OCI-LY3 (cell line): Measurements from ENCODE around the gene MARCHF3.
"Not testable (repeated sequence)": the region's sequence is repeated elsewhere in the genome, so short reads cannot be mapped to it uniquely, and the experiment has no call there.

Source experiments
- H2AFZ ChIP-seq: fragments of 200-600, 300-600 bp; shearing (Covaris generic); 2 replicates; pipeline ENCODE4 v1.6.0; 2014; ENCODE audit warnings: antibody characterized with exemption, low read depth, low read length
- H3K27ac ChIP-seq: fragments of 200-600, 300-600 bp; sonication (generic); 2 replicates; pipeline ENCODE4 v1.5.1; 2014; ENCODE audit warnings: mild to moderate bottlenecking, low read length, moderate library complexity, mixed read lengths
- H3K27me3 ChIP-seq: fragments of 200-600, 300-600 bp; sonication (generic); 2 replicates; pipeline ENCODE4 v1.6.1; 2014; ENCODE audit warnings: low read depth, low read length, mixed read lengths
- H3K36me3 ChIP-seq: fragments of 200-600, 300-600 bp; sonication (generic); replicated peaks from 2 replicates; pipeline ENCODE3; 2014; ENCODE audit warnings: low read depth, low read length, mixed read lengths
- H3K4me1 ChIP-seq: fragments of 300-600, 200-600 bp; sonication (generic); 2 replicates; pipeline ENCODE4 v1.6.1; 2014; ENCODE audit warnings: low read length, mixed read lengths
- H3K4me2 ChIP-seq: fragments of 200-600, 300-600 bp; sonication (generic); 2 replicates; pipeline ENCODE4 v1.6.1; 2014; ENCODE audit warnings: low read length, mixed read lengths
- H3K4me3 ChIP-seq: fragments of 300-600, 200-600 bp; sonication (generic); 2 replicates; pipeline ENCODE4 v1.5.1; 2014; ENCODE audit warnings: antibody characterized with exemption, mild to moderate bottlenecking, low read length, moderate library complexity
- H3K79me2 ChIP-seq: fragments of 300-600, 200-600 bp; shearing (Covaris generic); 2 replicates; pipeline ENCODE4 v1.6.1; 2014; ENCODE audit warnings: mild to moderate bottlenecking, low read length, mixed read lengths
- H3K9ac ChIP-seq: fragments of 300-600, 200-600 bp; shearing (Covaris generic); 2 replicates; pipeline ENCODE4 v1.6.0; 2014; ENCODE audit warnings: mild to moderate bottlenecking, low read length, moderate library complexity
- H3K9me3 ChIP-seq: fragments of 200-600, 300-600 bp; shearing (Covaris generic); 2 replicates; pipeline ENCODE4 v1.6.1; 2014; ENCODE audit warnings: low read length, mixed read lengths; ENCODE audit not compliant: insufficient read depth
- H4K20me1 ChIP-seq: fragments of 200-600, 300-600 bp; sonication (generic); 2 replicates; pipeline ENCODE4 v1.6.1; 2016; ENCODE audit warnings: low read length, mixed read lengths; ENCODE audit not compliant: insufficient read depth
- EZH2phosphoT487 ChIP-seq: fragments of 200-600 bp; shearing (Covaris generic); IDR thresholded peaks from 2 replicates; pipeline ENCODE4 v1.6.1; 2018; ENCODE audit warnings: antibody characterized with exemption, mixed run types, low read depth
- TF ChIP-seq, protein P1 (sequence below): fragments of 200-600, 300-600 bp; sonication (generic); IDR thresholded peaks from 2 replicates; pipeline ENCODE4 v1.5.1; 2014; ENCODE audit warnings: antibody characterized with exemption, low read length, low read depth

Gene MARCHF3

DNA sequence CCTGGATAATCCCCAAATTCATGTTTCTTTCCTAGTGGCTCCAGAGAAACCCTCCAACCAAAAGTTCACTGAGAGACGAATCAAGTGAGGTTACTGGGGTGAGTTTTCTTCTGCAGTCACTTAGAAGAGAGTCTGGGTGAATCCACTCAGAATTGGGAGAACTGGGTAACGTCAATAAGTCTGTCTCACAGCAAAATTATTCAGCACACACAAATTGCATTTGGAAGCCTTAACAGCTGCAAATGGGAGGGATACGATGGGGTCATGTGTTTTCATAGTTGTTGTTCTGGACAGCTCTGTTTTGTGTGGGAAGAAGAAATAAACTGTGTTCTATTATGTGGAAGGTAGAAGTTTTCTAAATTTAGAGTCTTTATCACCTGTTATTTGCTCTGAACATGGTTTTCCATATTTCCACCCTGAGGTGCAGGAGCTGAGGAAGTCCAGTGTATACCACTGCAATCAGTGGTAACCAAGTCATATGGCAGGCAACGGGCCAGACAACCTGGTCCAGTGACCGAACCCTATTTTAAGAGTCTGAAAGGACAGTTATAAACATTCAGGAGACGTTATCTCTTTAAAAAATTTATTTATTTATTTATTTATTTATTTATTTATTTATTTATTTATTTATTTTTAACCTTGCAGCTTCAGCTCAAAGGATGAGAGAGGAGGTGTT lies 21.9 kb downstream of the MARCHF3 start:
- peaks cover 31% of the 10 kb centered on the region for H3K4me1 ChIP-seq
- H3K27me3 ChIP-seq = no peaks in the 10 kb centered on the region
- no peaks in the 10 kb centered on the region for H3K36me3 ChIP-seq
- H3K9me3 ChIP-seq = no peaks in the 10 kb centered on the region
- no peak for TF ChIP-seq EZH2phosphoT487
- TF ChIP-seq, protein P1, sequence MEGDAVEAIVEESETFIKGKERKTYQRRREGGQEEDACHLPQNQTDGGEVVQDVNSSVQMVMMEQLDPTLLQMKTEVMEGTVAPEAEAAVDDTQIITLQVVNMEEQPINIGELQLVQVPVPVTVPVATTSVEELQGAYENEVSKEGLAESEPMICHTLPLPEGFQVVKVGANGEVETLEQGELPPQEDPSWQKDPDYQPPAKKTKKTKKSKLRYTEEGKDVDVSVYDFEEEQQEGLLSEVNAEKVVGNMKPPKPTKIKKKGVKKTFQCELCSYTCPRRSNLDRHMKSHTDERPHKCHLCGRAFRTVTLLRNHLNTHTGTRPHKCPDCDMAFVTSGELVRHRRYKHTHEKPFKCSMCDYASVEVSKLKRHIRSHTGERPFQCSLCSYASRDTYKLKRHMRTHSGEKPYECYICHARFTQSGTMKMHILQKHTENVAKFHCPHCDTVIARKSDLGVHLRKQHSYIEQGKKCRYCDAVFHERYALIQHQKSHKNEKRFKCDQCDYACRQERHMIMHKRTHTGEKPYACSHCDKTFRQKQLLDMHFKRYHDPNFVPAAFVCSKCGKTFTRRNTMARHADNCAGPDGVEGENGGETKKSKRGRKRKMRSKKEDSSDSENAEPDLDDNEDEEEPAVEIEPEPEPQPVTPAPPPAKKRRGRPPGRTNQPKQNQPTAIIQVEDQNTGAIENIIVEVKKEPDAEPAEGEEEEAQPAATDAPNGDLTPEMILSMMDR = no peak
- H3K9ac ChIP-seq = no peak overlapping the region
- no peak overlapping the region for H3K27ac ChIP-seq
- no peak overlapping the region for H2AFZ ChIP-seq
- H4K20me1 ChIP-seq = no peaks in the 10 kb centered on the region
- H3K79me2 ChIP-seq = peaks cover 3% of the 10 kb centered on the region; the same call in 1 of the 2 replicates
- H3K4me3 ChIP-seq = no peak overlapping the region
- no peak overlapping the region for H3K4me2 ChIP-seq

DNA sequence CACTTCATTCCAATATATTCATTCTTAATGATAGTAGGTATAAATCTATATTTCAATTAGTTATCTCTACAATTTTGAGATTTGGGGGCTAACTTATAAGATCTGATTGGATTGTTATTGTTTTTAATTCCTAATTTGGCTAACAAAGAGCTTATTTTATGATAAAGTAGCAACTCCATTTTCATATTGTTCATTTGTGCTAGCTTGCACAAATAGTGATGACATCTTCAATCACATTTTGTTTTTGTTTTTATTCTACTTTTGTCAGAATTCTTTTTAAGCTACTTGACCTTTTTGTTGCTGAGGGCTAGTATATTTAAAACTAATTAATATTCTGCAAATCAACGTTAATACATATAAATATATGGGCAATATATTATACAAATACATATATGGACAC lies 22.8 kb downstream of the MARCHF3 start:
- no peak overlapping the region for H3K27ac ChIP-seq
- no peak overlapping the region for H2AFZ ChIP-seq
- TF ChIP-seq EZH2phosphoT487 = no peak
- TF ChIP-seq, protein P1 = no peak
- no peak overlapping the region for H3K4me2 ChIP-seq
- no peak overlapping the region for H3K4me3 ChIP-seq
- no peaks in the 10 kb centered on the region for H3K27me3 ChIP-seq
- no peaks in the 10 kb centered on the region for H3K36me3 ChIP-seq
- no peaks in the 10 kb centered on the region for H3K9me3 ChIP-seq
- H3K79me2 ChIP-seq = no peaks in the 10 kb centered on the region
- H3K4me1 ChIP-seq = peaks cover 21% of the 10 kb centered on the region
- H3K9ac ChIP-seq = no peak overlapping the region
- H4K20me1 ChIP-seq = no peaks in the 10 kb centered on the region

DNA sequence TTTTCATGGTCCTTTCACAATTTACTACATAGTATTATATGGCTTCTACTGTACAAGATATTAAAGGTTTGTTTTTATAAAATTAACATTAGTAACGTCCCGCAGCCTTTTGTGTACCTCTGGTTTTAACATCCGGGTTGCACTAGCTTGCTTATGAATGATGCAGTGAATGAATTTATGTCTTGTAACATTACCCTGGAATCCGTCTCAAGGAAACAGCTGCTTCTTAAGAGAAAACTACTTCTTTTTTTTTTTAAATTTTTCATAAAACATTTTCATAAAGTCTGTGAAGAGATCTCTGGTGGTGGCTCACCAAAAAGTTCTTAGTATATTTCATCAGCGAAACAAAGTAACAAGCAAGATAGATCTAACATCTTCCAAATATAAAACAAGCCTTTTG lies 23.6 kb downstream of the MARCHF3 start:
- Histone ChIP-seq H3K36me3 (no peaks in the 10 kb centered on the region), H3K9me3 (no peaks in the 10 kb centered on the region), H3K27ac (no peak overlapping the region), H3K4me2 (no peak overlapping the region), H3K27me3 (no peaks in the 10 kb centered on the region), H3K4me1 (peaks cover 14% of the 10 kb centered on the region), H2AFZ (no peak overlapping the region), H3K9ac (no peak overlapping the region), H3K4me3 (no peak overlapping the region), H3K79me2 (no peaks in the 10 kb centered on the region), H4K20me1 (no peaks in the 10 kb centered on the region)
- TF ChIP-seq EZH2phosphoT487 = no peak
- TF ChIP-seq, protein P1 = no peak

DNA sequence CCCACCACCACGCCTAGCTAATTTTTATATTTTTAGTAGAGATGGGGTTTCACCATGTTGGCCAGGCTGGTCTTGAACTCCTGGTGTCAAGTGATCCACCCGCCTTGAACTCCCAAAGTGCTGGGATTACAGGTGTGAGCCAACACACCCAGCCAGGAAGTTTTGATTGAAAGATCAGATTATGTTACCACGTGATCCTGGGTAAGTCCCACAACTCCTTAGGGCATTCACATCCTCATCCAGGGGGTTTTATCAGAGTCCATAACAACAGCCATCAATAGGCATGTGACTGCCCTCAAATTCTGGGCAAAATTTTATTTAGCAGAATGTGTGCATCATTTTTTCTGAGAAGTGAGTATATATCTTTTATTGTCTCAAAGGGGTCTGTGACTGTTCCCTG lies 25.1 kb downstream of the MARCHF3 start:
- not testable (repeated sequence) for H3K9me3 ChIP-seq, H3K4me1 ChIP-seq, H3K79me2 ChIP-seq, H2AFZ ChIP-seq, H4K20me1 ChIP-seq, H3K9ac ChIP-seq, H3K4me3 ChIP-seq, H3K4me2 ChIP-seq, H3K27me3 ChIP-seq, H3K27ac ChIP-seq, H3K36me3 ChIP-seq
